ENCODE data around the gene SUCLG2. TPM values are rescaled to one million over a fixed set of nuclear protein-coding genes. Genes with fewer than 3 reads are reported as not detected.

Gene SUCLG2
- total RNA-seq, 1 donor from 2014 or later: 44.6 TPM

DNA sequence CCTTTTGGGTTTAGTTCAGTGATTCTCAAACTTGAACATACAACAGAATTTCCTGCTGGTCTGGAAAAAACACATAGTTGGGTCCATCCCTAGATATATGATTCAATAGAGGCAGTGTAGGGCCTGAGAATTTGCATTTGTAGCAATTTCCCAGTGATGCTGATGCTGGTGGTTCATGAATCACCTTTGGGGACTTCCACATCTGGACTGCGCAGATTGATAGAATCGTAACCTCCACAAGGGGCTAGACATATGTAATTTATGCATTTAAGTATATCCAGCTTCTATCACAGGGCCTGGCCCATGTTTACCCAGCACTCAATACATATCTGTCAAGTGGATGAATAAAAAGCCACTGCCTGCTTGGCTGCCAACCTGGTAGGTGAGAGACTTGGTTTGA lies 33.8 kb upstream of the SUCLG2 start:
- DNase-seq (ENCODE audit: low read depth): no peak
- H3K4me3 ChIP-seq (ENCODE audit: low read depth, low read length): no peak overlapping the region
- TF ChIP-seq, protein P1, sequence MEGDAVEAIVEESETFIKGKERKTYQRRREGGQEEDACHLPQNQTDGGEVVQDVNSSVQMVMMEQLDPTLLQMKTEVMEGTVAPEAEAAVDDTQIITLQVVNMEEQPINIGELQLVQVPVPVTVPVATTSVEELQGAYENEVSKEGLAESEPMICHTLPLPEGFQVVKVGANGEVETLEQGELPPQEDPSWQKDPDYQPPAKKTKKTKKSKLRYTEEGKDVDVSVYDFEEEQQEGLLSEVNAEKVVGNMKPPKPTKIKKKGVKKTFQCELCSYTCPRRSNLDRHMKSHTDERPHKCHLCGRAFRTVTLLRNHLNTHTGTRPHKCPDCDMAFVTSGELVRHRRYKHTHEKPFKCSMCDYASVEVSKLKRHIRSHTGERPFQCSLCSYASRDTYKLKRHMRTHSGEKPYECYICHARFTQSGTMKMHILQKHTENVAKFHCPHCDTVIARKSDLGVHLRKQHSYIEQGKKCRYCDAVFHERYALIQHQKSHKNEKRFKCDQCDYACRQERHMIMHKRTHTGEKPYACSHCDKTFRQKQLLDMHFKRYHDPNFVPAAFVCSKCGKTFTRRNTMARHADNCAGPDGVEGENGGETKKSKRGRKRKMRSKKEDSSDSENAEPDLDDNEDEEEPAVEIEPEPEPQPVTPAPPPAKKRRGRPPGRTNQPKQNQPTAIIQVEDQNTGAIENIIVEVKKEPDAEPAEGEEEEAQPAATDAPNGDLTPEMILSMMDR (conservative IDR thresholded peaks at IDR 0.05; ENCODE audit: low read depth, low read length): no peak

DNA sequence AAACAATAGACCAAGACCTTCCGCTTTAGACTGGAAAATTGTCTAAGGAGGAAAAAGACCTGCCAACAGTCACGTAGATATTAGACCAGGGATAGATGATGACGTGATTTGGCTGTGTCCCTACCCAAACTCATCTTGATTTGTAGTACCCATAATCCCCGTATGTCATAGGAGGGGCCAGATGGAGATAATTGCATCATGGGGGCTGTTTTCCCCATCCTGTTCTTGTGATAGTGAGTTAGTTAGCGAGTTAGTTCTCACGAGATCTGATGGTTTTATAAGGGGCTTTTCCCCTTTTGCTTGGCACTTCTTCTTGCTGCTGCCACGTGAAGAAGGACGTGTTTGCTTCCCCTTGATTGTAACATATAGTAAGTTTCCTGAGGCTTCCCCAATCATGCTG lies 31.7 kb upstream of the SUCLG2 start:
- TF ChIP-seq, protein P1 (conservative IDR thresholded peaks at IDR 0.05; ENCODE audit: low read depth, low read length): no peak
- no peak for DNase-seq (ENCODE audit: low read depth)
- H3K4me3 ChIP-seq (ENCODE audit: low read depth, low read length): no peak overlapping the region

DNA sequence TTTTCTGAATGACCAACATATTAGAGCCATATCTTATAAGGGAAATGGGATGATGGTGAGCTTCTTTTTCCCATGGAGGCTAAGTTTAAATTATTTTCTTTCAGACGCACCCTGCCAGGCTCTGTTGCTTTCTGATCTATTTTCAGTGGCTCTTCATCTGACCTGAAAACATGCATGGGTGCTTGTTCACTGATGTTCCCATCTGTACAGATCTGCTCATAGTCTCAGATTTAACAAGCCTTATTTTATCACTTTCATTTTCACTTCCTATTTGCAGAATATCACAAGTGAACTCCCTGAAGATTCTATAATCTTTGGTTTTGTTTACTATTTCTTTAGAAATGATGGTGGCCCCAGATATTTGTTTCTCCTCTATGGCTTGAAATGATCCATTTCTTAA lies 31.1 kb upstream of the SUCLG2 start:
- TF ChIP-seq, protein P1 (conservative IDR thresholded peaks at IDR 0.05; ENCODE audit: low read depth, low read length): no peak
- no peak for DNase-seq (ENCODE audit: low read depth)

DNA sequence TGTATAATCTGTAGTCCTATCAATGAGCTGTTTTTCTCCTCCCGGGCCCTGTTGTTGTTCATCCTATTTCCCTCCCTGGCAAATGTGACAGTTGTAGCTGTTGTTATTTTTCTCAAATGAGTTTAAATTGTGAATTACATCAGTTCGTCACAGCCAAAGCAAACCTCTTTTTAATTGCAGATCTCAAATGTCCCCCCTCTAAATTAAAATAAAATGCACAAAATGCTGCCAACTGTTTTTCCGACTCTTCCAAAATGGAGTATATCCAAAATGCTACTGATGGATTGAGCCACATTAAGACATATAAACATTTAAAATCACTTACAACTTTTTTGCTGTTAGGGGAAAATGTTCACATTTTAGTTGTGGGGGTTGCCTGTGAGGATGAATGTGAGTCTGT lies 29.8 kb upstream of the SUCLG2 start:
- no peak for DNase-seq (ENCODE audit: low read depth)
- no peak overlapping the region for H3K4me3 ChIP-seq (ENCODE audit: low read depth, low read length)
- TF ChIP-seq, protein P1 (conservative IDR thresholded peaks at IDR 0.05; ENCODE audit: low read depth, low read length): no peak

More for the DNA sequence above, 31.1 kb upstream of the SUCLG2 start:
- H3K4me3 ChIP-seq (ENCODE audit: low read depth, low read length): no peak overlapping the region

DNA sequence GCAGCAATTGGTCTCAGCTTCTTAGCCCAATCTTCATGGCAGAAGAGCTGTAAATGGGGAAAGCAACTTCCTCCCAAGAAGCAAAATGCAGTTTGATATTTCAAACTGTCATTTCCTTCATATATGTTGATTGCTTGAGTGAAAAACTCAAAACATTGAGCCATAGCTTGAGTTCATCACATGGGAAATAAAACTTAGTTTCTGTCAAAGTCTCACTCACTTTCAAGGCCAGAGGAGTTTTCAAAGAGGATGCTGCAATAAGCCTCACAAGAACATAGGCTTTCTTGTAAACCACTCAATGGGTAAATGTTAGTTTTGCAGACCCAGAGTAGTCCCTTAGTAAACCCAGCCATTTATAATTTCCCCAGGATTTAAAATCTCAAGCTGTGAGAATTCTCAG lies 29.1 kb upstream of the SUCLG2 start:
- TF ChIP-seq, protein P1 (conservative IDR thresholded peaks at IDR 0.05; ENCODE audit: low read depth, low read length): no peak
- no peak for DNase-seq (ENCODE audit: low read depth)
- no peak overlapping the region for H3K4me3 ChIP-seq (ENCODE audit: low read depth, low read length)

DNA sequence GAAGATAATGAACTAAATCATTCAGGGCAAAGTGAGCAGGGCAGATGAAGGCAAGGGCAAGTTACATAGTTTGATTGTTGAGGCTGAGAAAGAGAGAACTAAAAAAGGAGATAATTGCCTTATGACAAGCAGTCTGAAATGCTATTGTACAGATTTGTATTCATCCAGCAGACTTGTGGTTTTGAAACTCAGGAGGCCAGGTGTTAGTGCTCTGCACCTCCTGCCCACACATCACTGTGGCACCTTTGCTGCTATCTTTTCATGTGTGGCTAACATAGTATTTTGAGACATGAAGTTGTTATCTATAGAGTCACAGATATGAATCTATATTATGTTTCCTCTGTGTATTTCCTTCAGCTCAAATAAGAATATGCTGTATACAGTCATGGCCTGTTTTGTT lies 24.3 kb upstream of the SUCLG2 start:
- no peak for DNase-seq (ENCODE audit: low read depth)
- TF ChIP-seq, protein P1 (conservative IDR thresholded peaks at IDR 0.05; ENCODE audit: low read depth, low read length): no peak
- H3K4me3 ChIP-seq (ENCODE audit: low read depth, low read length): no peak overlapping the region

DNA sequence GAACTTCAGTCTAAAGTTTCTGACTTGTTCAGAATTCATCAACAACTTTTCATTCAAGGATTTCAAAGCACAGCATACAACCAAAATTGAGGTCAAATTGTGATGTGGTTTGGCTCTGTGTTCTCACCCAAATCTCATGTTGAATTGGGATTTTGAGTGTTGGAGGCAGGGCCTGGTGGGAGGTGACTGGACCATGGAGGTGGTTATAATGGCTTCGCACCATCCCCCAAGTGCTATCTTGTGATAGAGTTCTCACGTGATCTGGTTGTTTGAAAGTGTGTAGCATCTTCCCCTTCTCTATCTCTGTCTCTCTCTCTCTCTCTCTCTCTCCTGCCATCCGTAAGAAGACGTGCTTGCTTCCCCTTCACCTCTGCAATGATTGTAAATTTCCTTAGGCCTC lies 19.6 kb upstream of the SUCLG2 start:
- H3K4me3 ChIP-seq (ENCODE audit: low read depth, low read length): no peak overlapping the region
- DNase-seq (ENCODE audit: low read depth): no peak
- TF ChIP-seq, protein P1 (conservative IDR thresholded peaks at IDR 0.05; ENCODE audit: low read depth, low read length): no peak
